GM12872 (cell line): ENCODE results near the gene TBC1D16.

Experiments
- CTCF ChIP-seq: IDR thresholded peaks from 3 replicates; pipeline ENCODE4 v1.5.1; 2011; ENCODE audit warnings: low read depth, mild to moderate bottlenecking, low read length, moderate library complexity; ENCODE audit not compliant: insufficient read depth

The TBC1D16 gene

GRCh38 chr17:79970576-79971068 is 65.0 kb downstream of the TBC1D16 start:
- peak; percentile 79 for TF ChIP-seq CTCF

- TF ChIP-seq CTCF = no peak
Observed at GRCh38 chr17:79969906-79970305, 65.8 kb downstream of the TBC1D16 start.

GRCh38 chr17:79968116-79968515 is 67.6 kb downstream of the TBC1D16 start:
- TF ChIP-seq CTCF = no peak

- no peak for TF ChIP-seq CTCF
Observed at GRCh38 chr17:79966681-79967080, 69.0 kb downstream of the TBC1D16 start.

GRCh38 chr17:79965806-79966205 is 69.9 kb downstream of the TBC1D16 start:
- TF ChIP-seq CTCF = no peak

GRCh38 chr17:79960788-79961522 is 74.7 kb downstream of the TBC1D16 start:
- no peak for TF ChIP-seq CTCF

- TF ChIP-seq CTCF = no peak
Observed at GRCh38 chr17:79959042-79959441, 76.6 kb downstream of the TBC1D16 start.
